Adrenal gland (tissue), 5 donors: Measurements from ENCODE around the gene ARFIP1.

ENCODE experiments used
- POLR2A ChIP-seq, 2 donors: fragments of 450-650 bp; IDR thresholded peaks; one replicate each; pipeline ENCODE4 v1.6.1; 2017; ENCODE audit warnings: antibody characterized with exemption in 2 of 2, mild to moderate bottlenecking in 2 of 2, moderate library complexity in 1 of 2
- TF ChIP-seq, protein P1 (sequence below), 6 experiments: fragments of 450-650 bp in 4 of 6; fragments of 200-600 bp in 2 of 6; sonication (generic) in 1 of 6; IDR thresholded peaks; 1 replicate in 5 of 6; 2 replicates in 1 of 6; pipeline versions ENCODE4 v1.5.1 to v1.8.0; 2016 to 2021; ENCODE audit warnings: antibody characterized with exemption in 6 of 6, mild to moderate bottlenecking in 2 of 6, moderate library complexity in 1 of 6
- donor health status: DM: no; HTN: no; CAD: no.

DNA sequence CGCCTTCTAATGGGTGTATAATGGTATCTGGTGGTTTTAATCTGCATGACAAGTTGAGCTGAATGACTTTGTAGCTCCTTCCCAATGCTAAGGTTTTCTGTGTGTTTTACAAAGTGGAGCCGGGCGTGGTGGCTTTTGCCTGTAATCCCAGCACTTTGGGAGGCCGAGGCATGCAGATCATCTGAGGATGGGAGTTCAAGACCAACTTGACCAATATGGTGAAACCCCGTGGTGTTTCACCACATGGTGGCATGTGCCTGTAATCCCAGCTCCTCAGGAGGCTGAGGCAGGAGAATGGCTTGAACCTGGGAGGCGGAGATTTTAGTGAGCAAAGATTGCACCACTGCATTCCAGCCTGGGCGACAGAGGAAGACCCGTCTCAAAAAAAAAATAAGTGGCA, 28.9 kb downstream of the ARFIP1 start:
- TF ChIP-seq, protein P1, sequence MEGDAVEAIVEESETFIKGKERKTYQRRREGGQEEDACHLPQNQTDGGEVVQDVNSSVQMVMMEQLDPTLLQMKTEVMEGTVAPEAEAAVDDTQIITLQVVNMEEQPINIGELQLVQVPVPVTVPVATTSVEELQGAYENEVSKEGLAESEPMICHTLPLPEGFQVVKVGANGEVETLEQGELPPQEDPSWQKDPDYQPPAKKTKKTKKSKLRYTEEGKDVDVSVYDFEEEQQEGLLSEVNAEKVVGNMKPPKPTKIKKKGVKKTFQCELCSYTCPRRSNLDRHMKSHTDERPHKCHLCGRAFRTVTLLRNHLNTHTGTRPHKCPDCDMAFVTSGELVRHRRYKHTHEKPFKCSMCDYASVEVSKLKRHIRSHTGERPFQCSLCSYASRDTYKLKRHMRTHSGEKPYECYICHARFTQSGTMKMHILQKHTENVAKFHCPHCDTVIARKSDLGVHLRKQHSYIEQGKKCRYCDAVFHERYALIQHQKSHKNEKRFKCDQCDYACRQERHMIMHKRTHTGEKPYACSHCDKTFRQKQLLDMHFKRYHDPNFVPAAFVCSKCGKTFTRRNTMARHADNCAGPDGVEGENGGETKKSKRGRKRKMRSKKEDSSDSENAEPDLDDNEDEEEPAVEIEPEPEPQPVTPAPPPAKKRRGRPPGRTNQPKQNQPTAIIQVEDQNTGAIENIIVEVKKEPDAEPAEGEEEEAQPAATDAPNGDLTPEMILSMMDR (IDR thresholded peaks at IDR 0.05), result no peak
- TF ChIP-seq POLR2A (IDR thresholded peaks at IDR 0.05), result no peak
